ENCODE results near the gene CRYBB1.
"Not testable (repeated sequence)": the region's sequence is repeated elsewhere in the genome, so short reads cannot be mapped to it uniquely, and the experiment has no call there.

CRYBB1 gene

GRCh38 chr22:26642465-26643417, 24.9 kb upstream of the CRYBB1 start:
- in situ Hi-C loops (cut with HindIII; ENCODE audit: low sequenced_read_pairs), result no loop called here

GRCh38 chr22:26636296-26636695, 18.5 kb upstream of the CRYBB1 start:
- in situ Hi-C loops (cut with HindIII; ENCODE audit: low sequenced_read_pairs), result no loop called here

- in situ Hi-C loops (cut with HindIII; ENCODE audit: low sequenced_read_pairs), result no loop called here
These were observed 17.3 kb upstream of the CRYBB1 start for GRCh38 chr22:26635117-26635516.

GRCh38 chr22:26634189-26634588, 16.4 kb upstream of the CRYBB1 start:
- in situ Hi-C loops (cut with HindIII; ENCODE audit: low sequenced_read_pairs), result no loop called here

- in situ Hi-C loops (cut with HindIII; ENCODE audit: low sequenced_read_pairs), result no loop called here
These were observed 14.8 kb upstream of the CRYBB1 start for GRCh38 chr22:26632422-26633155.

- in situ Hi-C loops (cut with HindIII; ENCODE audit: low sequenced_read_pairs), result no loop called here
These were observed 13.5 kb upstream of the CRYBB1 start for GRCh38 chr22:26631282-26631681.

- in situ Hi-C loops (cut with HindIII; ENCODE audit: low sequenced_read_pairs), result no loop called here
These were observed 12.3 kb upstream of the CRYBB1 start for GRCh38 chr22:26629988-26630761.

GRCh38 chr22:26624803-26625202, 7.0 kb upstream of the CRYBB1 start:
- in situ Hi-C loops (cut with HindIII; ENCODE audit: low sequenced_read_pairs), result no loop called here

GRCh38 chr22:26623984-26624383, 6.2 kb upstream of the CRYBB1 start:
- in situ Hi-C loops (cut with HindIII; ENCODE audit: low sequenced_read_pairs), result no loop called here

GRCh38 chr22:26621663-26622062, 3.8 kb upstream of the CRYBB1 start, which contains the start of gene CRYBA4:
Gene CRYBA4, plus strand, starts transcription at chr22:26621963. Its CDS starts 634 bp downstream, at chr22:26622597.
- in situ Hi-C loops (cut with HindIII; ENCODE audit: low sequenced_read_pairs), result no loop called here

- in situ Hi-C loops (cut with HindIII; ENCODE audit: low sequenced_read_pairs), result no loop called here
These were observed 2.4 kb upstream of the CRYBB1 start for GRCh38 chr22:26620197-26620596.

- in situ Hi-C loops (cut with HindIII; ENCODE audit: low sequenced_read_pairs), result no loop called here
These were observed 1.7 kb upstream of the CRYBB1 start for GRCh38 chr22:26619510-26619909.

GRCh38 chr22:26618455-26618854, 628 bp upstream of the CRYBB1 start:
- in situ Hi-C loops (cut with HindIII; ENCODE audit: low sequenced_read_pairs), result no loop called here

GRCh38 chr22:26616650-26617049, 1.2 kb downstream of the CRYBB1 start:
- in situ Hi-C loops (cut with HindIII; ENCODE audit: low sequenced_read_pairs), result no loop called here

- in situ Hi-C loops (cut with HindIII; ENCODE audit: low sequenced_read_pairs), result no loop called here
These were observed 1.9 kb downstream of the CRYBB1 start for GRCh38 chr22:26615830-26616435.

GRCh38 chr22:26615149-26615548, 2.7 kb downstream of the CRYBB1 start:
- in situ Hi-C loops (cut with HindIII; ENCODE audit: low sequenced_read_pairs), result no loop called here

GRCh38 chr22:26614322-26614721, 3.5 kb downstream of the CRYBB1 start:
- in situ Hi-C loops (cut with HindIII; ENCODE audit: low sequenced_read_pairs), result no loop called here

- in situ Hi-C loops (cut with HindIII; ENCODE audit: low sequenced_read_pairs), result not testable (repeated sequence)
These were observed 4.1 kb downstream of the CRYBB1 start for GRCh38 chr22:26613753-26614152.

GRCh38 chr22:26612652-26613051, 5.2 kb downstream of the CRYBB1 start:
- in situ Hi-C loops (cut with HindIII; ENCODE audit: low sequenced_read_pairs), result no loop called here

GRCh38 chr22:26610996-26611395, 6.8 kb downstream of the CRYBB1 start:
- in situ Hi-C loops (cut with HindIII; ENCODE audit: low sequenced_read_pairs), result no loop called here

Measured in DLD1 (cell line).